Activated T-helper 1 cell treated with Interleukin-2 at 50 U/mL for 16 hours (primary cell): ENCODE measurements around the gene PDLIM5.
"Not testable (repeated sequence)": the region's sequence is repeated elsewhere in the genome, so short reads cannot be mapped to it uniquely, and the experiment has no call there.

Experiments
- DNase-seq: peaks from one replicate; pipeline ENCODE4 v3.0.0-alpha.2; 2020; ENCODE audit warnings: low read depth

PDLIM5 gene

GRCh38 chr4:94451695-94452475 is at the start of gene PDLIM5:
Gene PDLIM5, plus strand, starts transcription at chr4:94451942. Its CDS starts 3,347 bp downstream, at chr4:94455289.
- peak; percentile 86 for DNase-seq

- DNase-seq, result not testable (repeated sequence)
These were observed 49.3 kb upstream of the PDLIM5 start for GRCh38 chr4:94402439-94402838.

GRCh38 chr4:94403751-94404150 is 48.0 kb upstream of the PDLIM5 start:
- no peak for DNase-seq

GRCh38 chr4:94406668-94407437 is 44.9 kb upstream of the PDLIM5 start:
- peak; percentile 6 for DNase-seq

GRCh38 chr4:94407846-94408245 is 43.9 kb upstream of the PDLIM5 start:
- no peak for DNase-seq

GRCh38 chr4:94408549-94409374 is 43.0 kb upstream of the PDLIM5 start:
- no peak for DNase-seq

GRCh38 chr4:94409375-94409679 is 42.4 kb upstream of the PDLIM5 start:
- no peak for DNase-seq

GRCh38 chr4:94409962-94410361 is 41.8 kb upstream of the PDLIM5 start:
- DNase-seq, result no peak

- no peak for DNase-seq
These were observed 41.0 kb upstream of the PDLIM5 start for GRCh38 chr4:94410678-94411206.

GRCh38 chr4:94411296-94411695 is 40.4 kb upstream of the PDLIM5 start:
- no peak for DNase-seq

- no peak for DNase-seq
These were observed 39.6 kb upstream of the PDLIM5 start for GRCh38 chr4:94412019-94412657.

- DNase-seq, result no peak
These were observed 39.1 kb upstream of the PDLIM5 start for GRCh38 chr4:94412658-94413038.

- DNase-seq, result no peak
These were observed 38.5 kb upstream of the PDLIM5 start for GRCh38 chr4:94413085-94413840.

GRCh38 chr4:94414907-94415306 is 36.8 kb upstream of the PDLIM5 start:
- no peak for DNase-seq

- DNase-seq, result no peak
These were observed 36.3 kb upstream of the PDLIM5 start for GRCh38 chr4:94415448-94415847.

GRCh38 chr4:94416335-94416734 is 35.4 kb upstream of the PDLIM5 start:
- no peak for DNase-seq

- no peak for DNase-seq
These were observed 34.8 kb upstream of the PDLIM5 start for GRCh38 chr4:94416981-94417380.

- no peak for DNase-seq
These were observed 32.2 kb upstream of the PDLIM5 start for GRCh38 chr4:94419549-94419948.

- DNase-seq, result no peak
These were observed 31.8 kb upstream of the PDLIM5 start for GRCh38 chr4:94419956-94420355.

GRCh38 chr4:94420356-94420755 is 31.4 kb upstream of the PDLIM5 start:
- DNase-seq, result no peak

GRCh38 chr4:94426783-94427182 is 25.0 kb upstream of the PDLIM5 start:
- DNase-seq, result no peak
